GM12878 (cell line): ENCODE measurements around the gene MAD1L1. TPM values are rescaled to one million over a fixed set of nuclear protein-coding genes. Genes with fewer than 3 reads are reported as not detected.

Experiments
- ATF2 ChIP-seq: IDR thresholded peaks from 2 replicates; pipeline ENCODE4 v1.6.1; 2012; ENCODE audit warnings: low read length, inconsistent platforms
- ZNF384 ChIP-seq: IDR thresholded peaks from 2 replicates; pipeline ENCODE4 v1.6.1; 2012; ENCODE audit warnings: low read depth, mild to moderate bottlenecking, low read length, improper control_type of control experiment, borderline replicate concordance
- polyA plus RNA-seq, 11 experiments: library from polyadenylated mRNA; depleted of rRNA in 4 of 11; unstranded in 6 of 11; stranded (reverse) in 5 of 11; fragments of >200 nt; fragmentation: Nextera tagmentation in 4 of 11; fragmentation: Illumina TruSeq in 1 of 11; extraction: Ambion mirVana in 4 of 11; extraction: Trizol in 1 of 11; gene quantifications; 1 replicate in 1 of 11; 2 replicates in 10 of 11; pipeline versions ENCODE4 v1.2.1 to v1.2.3, GENCODE V29; 2011 to 2016; ENCODE audit warnings: inconsistent platforms in 2 of 11, missing spikeins in 2 of 11, low read depth in 1 of 11
- total RNA-seq, 4 experiments: library from RNA; depleted of rRNA in 3 of 4; stranded (reverse); fragments of >200 nt in 3 of 4; fragmentation: Illumina TruSeq in 1 of 4; extraction: Trizol in 1 of 4; gene quantifications; 2 replicates each; pipeline versions ENCODE4 v1.2.1 to v1.2.3, GENCODE V29; 2013 to 2021
- TF ChIP-seq, protein P1 (sequence below): fragments of 450-650 bp; IDR thresholded peaks from 2 replicates; pipeline ENCODE4 v1.6.1; 2017; ENCODE audit warnings: mild to moderate bottlenecking, low read depth, inconsistent platforms; ENCODE audit not compliant: poor library complexity, severe bottlenecking
- TF ChIP-seq, protein P2 (sequence below): fragments of 450-650 bp; formaldehyde crosslinking; IDR thresholded peaks from 2 replicates; pipeline ENCODE4 v1.4.0; 2020; ENCODE audit warnings: mild to moderate bottlenecking, moderate library complexity

The MAD1L1 gene
- total and polyA plus RNA-seq, 10 of the 15 experiments (the other 5 are each of a cell fraction or from before 2014, with no cell fraction given), result 2.2 to 76.8 (median 38.3) TPM

DNA sequence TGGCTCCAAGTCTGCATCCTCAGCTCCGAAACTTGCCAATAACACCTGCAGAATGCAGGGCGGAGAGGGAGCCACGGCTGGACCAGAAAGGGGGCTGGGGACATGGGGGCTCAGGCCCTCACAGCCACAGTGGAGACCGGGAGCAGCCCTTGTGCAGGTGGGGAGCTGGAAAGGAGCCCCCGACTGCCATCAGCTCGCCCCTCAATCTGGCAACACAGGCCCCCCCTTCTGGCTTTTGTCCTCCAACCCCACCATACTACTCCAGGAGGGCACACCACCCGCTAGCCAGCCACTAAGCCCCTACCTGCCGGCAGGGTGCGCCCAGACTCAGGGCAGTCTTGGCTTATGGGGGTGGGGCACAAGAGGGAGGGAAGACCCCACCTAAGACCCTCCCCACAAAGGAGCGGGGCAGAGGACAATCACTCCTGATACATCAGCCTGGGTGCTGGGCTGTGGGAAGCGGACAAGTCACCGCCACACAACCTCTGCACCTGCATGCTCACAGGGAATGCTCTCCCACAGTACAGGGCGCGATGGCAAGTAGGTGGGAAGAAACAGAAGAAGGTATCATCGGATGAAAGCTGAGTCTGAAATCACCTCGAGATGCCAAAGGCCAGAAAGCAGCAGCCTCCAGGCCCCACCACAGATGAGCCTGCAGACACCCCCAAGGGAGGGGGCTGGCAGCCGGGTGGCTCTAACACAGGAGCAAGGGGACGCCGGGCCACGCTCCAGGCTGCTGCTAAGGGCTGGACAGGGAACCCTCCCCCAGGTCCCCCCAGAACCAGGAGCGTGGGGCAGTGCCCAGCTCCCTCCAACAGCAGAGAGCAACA is 297.4 kb downstream of the MAD1L1 start (continued):
- TF ChIP-seq, protein P1, sequence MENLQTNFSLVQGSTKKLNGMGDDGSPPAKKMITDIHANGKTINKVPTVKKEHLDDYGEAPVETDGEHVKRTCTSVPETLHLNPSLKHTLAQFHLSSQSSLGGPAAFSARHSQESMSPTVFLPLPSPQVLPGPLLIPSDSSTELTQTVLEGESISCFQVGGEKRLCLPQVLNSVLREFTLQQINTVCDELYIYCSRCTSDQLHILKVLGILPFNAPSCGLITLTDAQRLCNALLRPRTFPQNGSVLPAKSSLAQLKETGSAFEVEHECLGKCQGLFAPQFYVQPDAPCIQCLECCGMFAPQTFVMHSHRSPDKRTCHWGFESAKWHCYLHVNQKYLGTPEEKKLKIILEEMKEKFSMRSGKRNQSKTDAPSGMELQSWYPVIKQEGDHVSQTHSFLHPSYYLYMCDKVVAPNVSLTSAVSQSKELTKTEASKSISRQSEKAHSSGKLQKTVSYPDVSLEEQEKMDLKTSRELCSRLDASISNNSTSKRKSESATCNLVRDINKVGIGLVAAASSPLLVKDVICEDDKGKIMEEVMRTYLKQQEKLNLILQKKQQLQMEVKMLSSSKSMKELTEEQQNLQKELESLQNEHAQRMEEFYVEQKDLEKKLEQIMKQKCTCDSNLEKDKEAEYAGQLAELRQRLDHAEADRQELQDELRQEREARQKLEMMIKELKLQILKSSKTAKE, result no peak
- TF ChIP-seq, protein P2, sequence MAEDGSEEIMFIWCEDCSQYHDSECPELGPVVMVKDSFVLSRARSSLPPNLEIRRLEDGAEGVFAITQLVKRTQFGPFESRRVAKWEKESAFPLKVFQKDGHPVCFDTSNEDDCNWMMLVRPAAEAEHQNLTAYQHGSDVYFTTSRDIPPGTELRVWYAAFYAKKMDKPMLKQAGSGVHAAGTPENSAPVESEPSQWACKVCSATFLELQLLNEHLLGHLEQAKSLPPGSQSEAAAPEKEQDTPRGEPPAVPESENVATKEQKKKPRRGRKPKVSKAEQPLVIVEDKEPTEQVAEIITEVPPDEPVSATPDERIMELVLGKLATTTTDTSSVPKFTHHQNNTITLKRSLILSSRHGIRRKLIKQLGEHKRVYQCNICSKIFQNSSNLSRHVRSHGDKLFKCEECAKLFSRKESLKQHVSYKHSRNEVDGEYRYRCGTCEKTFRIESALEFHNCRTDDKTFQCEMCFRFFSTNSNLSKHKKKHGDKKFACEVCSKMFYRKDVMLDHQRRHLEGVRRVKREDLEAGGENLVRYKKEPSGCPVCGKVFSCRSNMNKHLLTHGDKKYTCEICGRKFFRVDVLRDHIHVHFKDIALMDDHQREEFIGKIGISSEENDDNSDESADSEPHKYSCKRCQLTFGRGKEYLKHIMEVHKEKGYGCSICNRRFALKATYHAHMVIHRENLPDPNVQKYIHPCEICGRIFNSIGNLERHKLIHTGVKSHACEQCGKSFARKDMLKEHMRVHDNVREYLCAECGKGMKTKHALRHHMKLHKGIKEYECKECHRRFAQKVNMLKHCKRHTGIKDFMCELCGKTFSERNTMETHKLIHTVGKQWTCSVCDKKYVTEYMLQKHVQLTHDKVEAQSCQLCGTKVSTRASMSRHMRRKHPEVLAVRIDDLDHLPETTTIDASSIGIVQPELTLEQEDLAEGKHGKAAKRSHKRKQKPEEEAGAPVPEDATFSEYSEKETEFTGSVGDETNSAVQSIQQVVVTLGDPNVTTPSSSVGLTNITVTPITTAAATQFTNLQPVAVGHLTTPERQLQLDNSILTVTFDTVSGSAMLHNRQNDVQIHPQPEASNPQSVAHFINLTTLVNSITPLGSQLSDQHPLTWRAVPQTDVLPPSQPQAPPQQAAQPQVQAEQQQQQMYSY (CRISPR knock-in tag), result no peak
- no peak for TF ChIP-seq ATF2
- no peak for TF ChIP-seq ZNF384
